CD4-positive, alpha-beta T cell (primary cell): ENCODE data around the gene POLR3E. TPM values are rescaled to one million over a fixed set of nuclear protein-coding genes. Genes with fewer than 3 reads are reported as not detected.

Experiments used
- ATAC-seq: fragments of 200-7000 bp; cut with Tn5 transposase; one replicate; pipeline ENCODE4 v1.10.0; 2022; ENCODE audit warnings: mild to moderate bottlenecking; ENCODE audit not compliant: poor library complexity
- CTCF ChIA-PET: fragments of 350-600 bp; sonication (Branson Sonifier 250); formaldehyde crosslinking; loops from one replicate; lab custom pipeline; 2021; ENCODE audit warnings: antibody characterized with exemption, inconsistent platforms; lab: Charles Lee
- POLR2A ChIA-PET: fragments of 350-600 bp; sonication (Branson Sonifier 250); formaldehyde crosslinking; loops from one replicate; lab custom pipeline; 2021; ENCODE audit warnings: antibody characterized with exemption, inconsistent platforms; lab: Charles Lee
- DNase-seq, 14 experiments: peaks; one replicate each; pipeline ENCODE4 v3.0.0-alpha.2; 2013 to 2020; ENCODE audit warnings: mixed read lengths in 2 of 14
- H3K27ac ChIP-seq, 2 donors: one replicate each; pipeline versions ENCODE4 v1.5.1 to v1.7.0; 2013; ENCODE audit warnings: low read length in 2 of 2, low read depth in 1 of 2, mild to moderate bottlenecking in 1 of 2
- H3K27me3 ChIP-seq, 2 experiments: 1 replicate in 1 of 2; 2 replicates in 1 of 2; pipeline versions ENCODE4 v1.6.1 to v1.7.0; 2013; ENCODE audit warnings: low read length in 2 of 2, control low read depth in 1 of 2, mild to moderate bottlenecking in 1 of 2, moderate library complexity in 1 of 2; ENCODE audit not compliant: insufficient read depth in 2 of 2, control insufficient read depth in 1 of 2
- H3K36me3 ChIP-seq: one replicate; pipeline ENCODE4 v1.6.1; 2013; ENCODE audit warnings: low read length, control low read depth; ENCODE audit not compliant: insufficient read depth
- H3K4me1 ChIP-seq: one replicate; pipeline ENCODE4 v1.6.1; 2013; ENCODE audit warnings: low read length, control low read depth; ENCODE audit not compliant: insufficient read depth
- H3K4me3 ChIP-seq: one replicate; pipeline ENCODE4 v1.5.1; 2013; ENCODE audit warnings: mild to moderate bottlenecking, low read length, moderate library complexity
- H3K9me3 ChIP-seq, 2 experiments: 1 replicate in 1 of 2; 2 replicates in 1 of 2; pipeline versions ENCODE4 v1.6.1 to v1.7.0; 2013; ENCODE audit warnings: low read length in 2 of 2, mild to moderate bottlenecking in 2 of 2, control low read depth in 1 of 2, moderate library complexity in 1 of 2; ENCODE audit not compliant: control insufficient read depth in 1 of 2, insufficient read depth in 1 of 2
- H3K27ac Mint-ChIP-seq: one replicate; pipeline ENCODE4 v1.8.0; 2020; ENCODE audit warnings: mixed read lengths
- H3K27me3 Mint-ChIP-seq: one replicate; pipeline ENCODE4 v1.8.0; 2021; ENCODE audit warnings: mixed read lengths
- H3K36me3 Mint-ChIP-seq: one replicate; pipeline ENCODE4 v1.8.0; 2021; ENCODE audit warnings: low read depth, mixed read lengths
- H3K4me1 Mint-ChIP-seq: one replicate; pipeline ENCODE4 v1.8.0; 2021; ENCODE audit warnings: low read depth, mixed read lengths
- H3K4me3 Mint-ChIP-seq: one replicate; pipeline ENCODE4 v1.8.0; 2020; ENCODE audit warnings: mild to moderate bottlenecking, mixed read lengths
- H3K9me3 Mint-ChIP-seq: one replicate; pipeline ENCODE4 v1.8.0; 2020; ENCODE audit warnings: mixed read lengths
- intact Hi-C, 2 experiments: fragments of 100-400 bp; cut with DNase I in 1 of 2; cut with micrococcal nuclease in 1 of 2; formaldehyde crosslinking; loops; one replicate each; pipeline versions ENCODE4 v1.15.1 to v1.9.0; 2023 to 2025; cut with DNase I, micrococcal nuclease
- total RNA-seq, 174 experiments: library from RNA in 2 of 174; stranded (reverse) in 2 of 174; gene quantifications; one replicate each; pipeline ENCODE4 v1.2.3 and lab custom pipeline; 2021 to 2026
- TF ChIP-seq, protein P1 (sequence below): fragments of 200-600 bp; IDR thresholded peaks from one replicate; pipeline ENCODE4 v1.8.0; 2022; ENCODE audit warnings: antibody characterized with exemption, mild to moderate bottlenecking

Gene POLR3E
- total RNA-seq, 2 experiments from 2014 or later, result 239 to 242 TPM

DNA sequence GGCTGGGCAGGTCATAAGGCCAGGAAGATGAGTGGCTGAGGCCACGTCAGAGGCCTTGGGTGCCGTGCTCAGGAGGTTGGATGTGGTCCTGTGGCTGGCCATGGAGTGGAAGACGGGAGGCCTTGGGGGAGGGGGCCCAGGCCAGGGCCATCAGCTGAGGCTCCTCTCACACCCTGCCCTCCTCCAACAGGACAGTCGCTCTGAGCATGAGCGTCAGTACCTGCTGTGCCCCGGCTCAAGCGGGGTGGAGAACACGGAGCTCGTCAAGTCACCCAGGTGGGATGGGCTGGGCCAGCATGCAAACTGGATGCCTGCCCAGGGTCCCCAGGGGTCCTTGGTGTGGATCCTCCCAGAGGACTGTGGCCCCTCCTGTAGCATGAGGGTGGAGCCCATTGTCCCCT lies 19.2 kb downstream of the POLR3E start:
- H3K36me3 Mint-ChIP-seq, result peaks cover 93% of the 10 kb centered on the region
- Histone ChIP-seq H3K4me1 (peaks cover 2% of the 10 kb centered on the region), H3K36me3 (peaks cover 91% of the 10 kb centered on the region), H3K27me3 (no peaks in the 10 kb centered on the region), H3K27ac (no peak overlapping the region), H3K4me3 (no peak overlapping the region), H3K9me3 (no peaks in the 10 kb centered on the region)
- H3K27ac Mint-ChIP-seq, result no peak overlapping the region
- TF ChIP-seq, protein P1, sequence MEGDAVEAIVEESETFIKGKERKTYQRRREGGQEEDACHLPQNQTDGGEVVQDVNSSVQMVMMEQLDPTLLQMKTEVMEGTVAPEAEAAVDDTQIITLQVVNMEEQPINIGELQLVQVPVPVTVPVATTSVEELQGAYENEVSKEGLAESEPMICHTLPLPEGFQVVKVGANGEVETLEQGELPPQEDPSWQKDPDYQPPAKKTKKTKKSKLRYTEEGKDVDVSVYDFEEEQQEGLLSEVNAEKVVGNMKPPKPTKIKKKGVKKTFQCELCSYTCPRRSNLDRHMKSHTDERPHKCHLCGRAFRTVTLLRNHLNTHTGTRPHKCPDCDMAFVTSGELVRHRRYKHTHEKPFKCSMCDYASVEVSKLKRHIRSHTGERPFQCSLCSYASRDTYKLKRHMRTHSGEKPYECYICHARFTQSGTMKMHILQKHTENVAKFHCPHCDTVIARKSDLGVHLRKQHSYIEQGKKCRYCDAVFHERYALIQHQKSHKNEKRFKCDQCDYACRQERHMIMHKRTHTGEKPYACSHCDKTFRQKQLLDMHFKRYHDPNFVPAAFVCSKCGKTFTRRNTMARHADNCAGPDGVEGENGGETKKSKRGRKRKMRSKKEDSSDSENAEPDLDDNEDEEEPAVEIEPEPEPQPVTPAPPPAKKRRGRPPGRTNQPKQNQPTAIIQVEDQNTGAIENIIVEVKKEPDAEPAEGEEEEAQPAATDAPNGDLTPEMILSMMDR, result no peak
- no peak for ATAC-seq
- H3K4me1 Mint-ChIP-seq, result peaks cover 10% of the 10 kb centered on the region
- ChIA-PET POLR2A (no interaction called here), CTCF (no interaction called here)
- no peaks in the 10 kb centered on the region for H3K27me3 Mint-ChIP-seq
- DNase-seq, result peak in 1 of 14 experiments; percentile 33
- H3K9me3 Mint-ChIP-seq, result no peaks in the 10 kb centered on the region
- H3K4me3 Mint-ChIP-seq, result no peak overlapping the region
- intact Hi-C loops, result no loop called here

- no peak for DNase-seq
- ATAC-seq, result no peak
- Mint-ChIP-seq H3K27ac (peak overlapping the region; percentile 62), H3K4me3 (no peak overlapping the region), H3K36me3 (peaks cover 87% of the 10 kb centered on the region), H3K9me3 (no peaks in the 10 kb centered on the region), H3K4me1 (peaks cover 11% of the 10 kb centered on the region), H3K27me3 (no peaks in the 10 kb centered on the region)
- TF ChIP-seq, protein P1, result no peak
- Histone ChIP-seq H3K27ac (no peak overlapping the region), H3K27me3 (no peaks in the 10 kb centered on the region), H3K4me3 (no peak overlapping the region), H3K9me3 (no peaks in the 10 kb centered on the region), H3K4me1 (peaks cover 9% of the 10 kb centered on the region), H3K36me3 (peaks cover 91% of the 10 kb centered on the region)
- CTCF ChIA-PET, result no interaction called here
- POLR2A ChIA-PET, result no interaction called here
- intact Hi-C loops, result no loop called here
Observed at GRCh38 chr16:22317001-22317530, 19.9 kb downstream of the POLR3E start.

DNA sequence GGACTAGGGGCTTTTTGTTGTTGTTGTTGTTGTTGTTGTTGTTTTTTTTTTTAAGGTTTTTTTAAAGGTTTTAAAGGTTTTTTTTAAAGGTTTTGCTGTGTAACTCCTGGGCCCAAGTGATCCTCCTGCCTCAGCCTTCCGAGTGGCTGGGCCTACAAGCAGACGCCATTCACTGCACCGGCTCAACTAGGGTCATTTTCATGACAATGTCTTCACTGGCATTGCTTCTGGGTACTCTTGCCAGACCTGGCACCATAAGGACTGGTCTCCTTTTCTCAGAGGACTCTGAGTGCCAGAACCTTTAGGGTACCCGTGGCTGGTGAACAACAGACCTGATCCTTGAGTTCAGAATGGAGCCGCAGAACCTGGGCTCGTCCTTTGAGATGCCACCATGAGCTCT lies 20.4 kb downstream of the POLR3E start:
- POLR2A ChIA-PET, result no interaction called here
- Mint-ChIP-seq H3K9me3 (no peaks in the 10 kb centered on the region), H3K4me1 (peaks cover 11% of the 10 kb centered on the region), H3K36me3 (peaks cover 86% of the 10 kb centered on the region), H3K27me3 (no peaks in the 10 kb centered on the region), H3K27ac (peak overlapping the region; percentile 62), H3K4me3 (no peak overlapping the region)
- Histone ChIP-seq H3K36me3 (peaks cover 91% of the 10 kb centered on the region), H3K4me3 (no peak overlapping the region), H3K27me3 (no peaks in the 10 kb centered on the region), H3K9me3 (no peaks in the 10 kb centered on the region), H3K4me1 (peaks cover 10% of the 10 kb centered on the region), H3K27ac (no peak overlapping the region)
- DNase-seq (no peak), ATAC-seq (no peak)
- TF ChIP-seq, protein P1, result no peak
- CTCF ChIA-PET, result interaction anchor here (0.7 kb wide), 1 partner anchor 17 kb away, joined by 3 read pairs; no protein-coding TSS in a partner anchor
- intact Hi-C loops, result no loop called here
